K562 (cell line): ENCODE data around the gene NEIL1. TPM values are rescaled to one million over a fixed set of nuclear protein-coding genes. Genes with fewer than 3 reads are reported as not detected.

Source experiments
- BRCA1 ChIP-seq, 2 experiments: fragments of 450-650 bp in 1 of 2; sonication (generic) in 1 of 2; formaldehyde crosslinking in 1 of 2; IDR thresholded peaks; 2 replicates each; pipeline versions ENCODE4 v1.5.0 to v1.6.1; 2017 to 2020; ENCODE audit warnings: mild to moderate bottlenecking in 1 of 2, missing genetic modification reagents in 1 of 2
- CGGBP1 ChIP-seq: fragments of 250-450 bp; sonication (Bioruptor Pico); IDR thresholded peaks from 2 replicates; pipeline ENCODE4 v1.9.0; 2021; ENCODE audit warnings: mild to moderate bottlenecking
- CTCFL ChIP-seq: IDR thresholded peaks from 2 replicates; pipeline ENCODE4 v1.6.1; 2011; ENCODE audit warnings: borderline replicate concordance, low read depth, mild to moderate bottlenecking, moderate library complexity, low read length; ENCODE audit not compliant: insufficient read depth, poor library complexity, severe bottlenecking
- GABPB2 ChIP-seq: fragments of 250-450 bp; sonication (Bioruptor Pico); conservative IDR thresholded peaks from 2 replicates; pipeline ENCODE4 v1.5.1; 2021; ENCODE audit warnings: mild to moderate bottlenecking
- MITF ChIP-seq: IDR thresholded peaks from 2 replicates; pipeline ENCODE4 v1.6.1; 2014; ENCODE audit warnings: antibody characterized with exemption
- MTA1 ChIP-seq: fragments of 450-650 bp; IDR thresholded peaks from 2 replicates; pipeline ENCODE4 v1.6.1; 2017; ENCODE audit warnings: borderline replicate concordance
- NR2F6 ChIP-seq: fragments of 450-650 bp; formaldehyde crosslinking; IDR thresholded peaks from 2 replicates; pipeline ENCODE4 v1.4.0; 2020; ENCODE audit warnings: mild to moderate bottlenecking
- POLR2A ChIP-seq: fragments of 450-650 bp; conservative IDR thresholded peaks from 2 replicates; pipeline ENCODE4 v1.6.1; 2016
- RREB1 ChIP-seq: fragments of 250-450 bp; sonication (Bioruptor Pico); IDR thresholded peaks from 2 replicates; pipeline ENCODE4 v1.4.0; 2020
- VEZF1 ChIP-seq: fragments of 200-800 bp; sonication (Bioruptor generic); IDR thresholded peaks from 2 replicates; pipeline ENCODE4 v1.6.1; 2017; ENCODE audit warnings: missing genetic modification characterization, missing compliant biosample characterization
- polyA plus RNA-seq, 8 experiments: library from polyadenylated mRNA; depleted of rRNA in 4 of 8; stranded (reverse) in 5 of 8; unstranded in 3 of 8; fragments of >200 nt; fragmentation: Nextera tagmentation in 2 of 8; fragmentation: Illumina TruSeq in 1 of 8; extraction: Ambion mirVana in 2 of 8; extraction: Trizol in 1 of 8; gene quantifications; 2 replicates each; pipeline versions ENCODE4 v1.2.1 to v1.2.3, GENCODE V29; 2011 to 2014; ENCODE audit warnings: inconsistent platforms in 1 of 8, missing spikeins in 1 of 8
- total RNA-seq, 7 experiments: library from RNA; depleted of rRNA in 6 of 7; stranded (reverse); fragments of >200 nt in 6 of 7; fragmentation: Illumina TruSeq in 2 of 7; extraction: Trizol in 2 of 7; gene quantifications; 2 replicates each; pipeline versions ENCODE4 v1.2.1 to v1.2.3, GENCODE V29; 2011 to 2021; ENCODE audit warnings: low replicate concordance in 1 of 7

NEIL1 gene
- total and polyA plus RNA-seq, 9 of the 15 experiments (the other 6 are each of a cell fraction or from before 2014, with no cell fraction given), result 0.14 to 4.3 (median 2.4) TPM

- TF ChIP-seq RREB1 (no peak), GABPB2 (CRISPR knock-in tag) (no peak), BRCA1 (IDR thresholded peaks at IDR 0.05) (no peak), BRCA1 (CRISPR knock-in tag; IDR thresholded peaks at IDR 0.05) (no peak), CGGBP1 (CRISPR knock-in tag) (no peak), MITF (peak; percentile 88; the same call in 1 of the 2 replicates), POLR2A (peak; percentile 85), MTA1 (no peak), CTCFL (peak; percentile 51), NR2F6 (no peak), VEZF1 (CRISPR knock-in tag) (peak; percentile 79)
Observed at GRCh38 chr15:75335705-75336355, 11.0 kb upstream of the NEIL1 start, which contains the start of gene COMMD4 (continued).
